Caki2 (cell line): ENCODE measurements around the gene ZBTB21. TPM values are rescaled to one million over a fixed set of nuclear protein-coding genes. Genes with fewer than 3 reads are reported as not detected.

Source experiments
- DNase-seq: peaks from one replicate; pipeline ENCODE4 v3.0.0-alpha.2; 2015; ENCODE audit warnings: low read depth
- in situ Hi-C: cut with HindIII; loops from 2 replicates; pipeline ENCODE4 v1.10.0; 2016; ENCODE audit warnings: low sequenced_read_pairs, low pct_unique_long_range_greater_than_20kb, mixed read lengths
- total RNA-seq: library from RNA; depleted of rRNA; stranded (reverse); fragments of >200 nt; shearing (Covaris generic); gene quantifications from 2 replicates; pipeline ENCODE4 v1.2.3, GENCODE V29; 2014; ENCODE audit warnings: low replicate concordance; rRNA removed

Gene ZBTB21
- total RNA-seq = 3.3 and 12.5 TPM in 2 replicates

GRCh38 chr21:42009831-42010506 lies at the start of gene ZBTB21:
Gene ZBTB21 (minus strand): TSS chr21:42010360. CDS start chr21:41994095, 16,265 bp downstream.
- peak; percentile 98 for DNase-seq
- in situ Hi-C loops = no loop called here

GRCh38 chr21:42059721-42060120 lies 49.6 kb upstream of the ZBTB21 start:
- DNase-seq = no peak
- in situ Hi-C loops = no loop called here

GRCh38 chr21:42059141-42059540 lies 49.0 kb upstream of the ZBTB21 start:
- in situ Hi-C loops = no loop called here
- no peak for DNase-seq

GRCh38 chr21:42058631-42059111 lies 48.5 kb upstream of the ZBTB21 start:
- DNase-seq = no peak
- in situ Hi-C loops = no loop called here

GRCh38 chr21:42057851-42058437 lies 47.8 kb upstream of the ZBTB21 start:
- DNase-seq = no peak
- in situ Hi-C loops = no loop called here

- no peak for DNase-seq
- in situ Hi-C loops = no loop called here
Measured at GRCh38 chr21:42056996-42057689, 47.0 kb upstream of the ZBTB21 start.

- in situ Hi-C loops = no loop called here
- no peak for DNase-seq
Measured at GRCh38 chr21:42056468-42056867, 46.3 kb upstream of the ZBTB21 start.

- in situ Hi-C loops = no loop called here
- no peak for DNase-seq
Measured at GRCh38 chr21:42055425-42055824, 45.3 kb upstream of the ZBTB21 start.

GRCh38 chr21:42051788-42052187 lies 41.6 kb upstream of the ZBTB21 start:
- DNase-seq = no peak
- in situ Hi-C loops = no loop called here

GRCh38 chr21:42049578-42050430 lies 39.6 kb upstream of the ZBTB21 start:
- no peak for DNase-seq
- in situ Hi-C loops = no loop called here

GRCh38 chr21:42048870-42049577 lies 38.9 kb upstream of the ZBTB21 start:
- in situ Hi-C loops = no loop called here
- no peak for DNase-seq

- DNase-seq = no peak
- in situ Hi-C loops = no loop called here
Measured at GRCh38 chr21:42047821-42048613, 37.9 kb upstream of the ZBTB21 start.

GRCh38 chr21:42044871-42045495 lies 34.8 kb upstream of the ZBTB21 start:
- in situ Hi-C loops = no loop called here
- no peak for DNase-seq

GRCh38 chr21:42043961-42044360 lies 33.8 kb upstream of the ZBTB21 start:
- DNase-seq = no peak
- in situ Hi-C loops = no loop called here

GRCh38 chr21:42043201-42043895 lies 33.2 kb upstream of the ZBTB21 start:
- no peak for DNase-seq
- in situ Hi-C loops = no loop called here

- in situ Hi-C loops = no loop called here
Measured at GRCh38 chr21:42042651-42043050, 32.5 kb upstream of the ZBTB21 start.

More at GRCh38 chr21:42042651-42043050, 32.5 kb upstream of the ZBTB21 start:
- DNase-seq = no peak
